Kidney epithelial cell (primary cell): Measurements from ENCODE around the gene MYZAP. TPM values are rescaled to one million over a fixed set of nuclear protein-coding genes. Genes with fewer than 3 reads are reported as not detected.

ENCODE experiments used
- DNase-seq: peaks from one replicate; pipeline ENCODE4 v3.0.0-alpha.2; 2010; ENCODE audit warnings: low read depth
- H3K27me3 ChIP-seq: 2 replicates; pipeline ENCODE4 v1.6.0; 2011; ENCODE audit warnings: low read length; ENCODE audit not compliant: control insufficient read depth, insufficient read depth
- H3K36me3 ChIP-seq: 2 replicates; pipeline ENCODE4 v1.5.1; 2011; ENCODE audit warnings: low read length; ENCODE audit not compliant: control insufficient read depth, insufficient read depth
- H3K4me3 ChIP-seq: 2 replicates; pipeline ENCODE4 v1.5.1; 2011; ENCODE audit warnings: low read depth, mild to moderate bottlenecking, control low read depth, low read length
- CTCF ChIP-seq: IDR thresholded peaks from 2 replicates; pipeline ENCODE4 v1.5.1; 2011; ENCODE audit warnings: mild to moderate bottlenecking, moderate library complexity, low read length, control low read depth, inconsistent platforms; ENCODE audit not compliant: insufficient read depth, poor library complexity, severe bottlenecking
- total RNA-seq: library from RNA; depleted of rRNA; stranded (reverse); fragments of >200 nt; gene quantifications from 2 replicates; pipeline ENCODE4 v1.2.3, GENCODE V29; 2015

The MYZAP gene
- total RNA-seq, 1 donor from 2014 or later, result 0.21 TPM

- DNase-seq, result no peak
- Histone ChIP-seq H3K4me3 (no peak overlapping the region), H3K36me3 (no peaks in the 10 kb centered on the region), H3K27me3 (no peaks in the 10 kb centered on the region)
- TF ChIP-seq CTCF, result no peak
Observed at GRCh38 chr15:57726411-57726810, 134.7 kb downstream of the MYZAP start.

- no peak for DNase-seq
- Histone ChIP-seq H3K4me3 (no peak overlapping the region), H3K36me3 (no peaks in the 10 kb centered on the region), H3K27me3 (no peaks in the 10 kb centered on the region)
- no peak for TF ChIP-seq CTCF
Observed at GRCh38 chr15:57727031-57727430, 135.3 kb downstream of the MYZAP start.

DNA sequence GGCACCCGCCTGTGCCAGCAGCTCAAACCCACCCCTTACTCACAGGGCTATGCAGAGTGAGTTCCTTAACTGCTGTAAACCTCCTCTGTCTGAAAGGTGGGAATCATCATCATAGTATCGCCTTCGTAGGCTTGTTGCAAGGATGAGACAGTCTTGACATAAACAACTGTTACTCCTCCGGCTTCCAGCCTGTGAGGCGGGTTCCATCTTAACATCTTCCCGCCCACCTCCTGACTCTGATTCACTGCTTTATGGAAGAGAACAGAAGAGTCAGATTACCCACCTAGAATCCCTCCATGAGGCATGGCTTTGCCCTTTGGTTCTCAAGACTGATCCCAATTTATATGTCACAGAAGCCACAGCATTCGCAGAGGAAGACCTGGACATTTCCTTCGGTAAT, 136.7 kb downstream of the MYZAP start:
- DNase-seq, result no peak
- TF ChIP-seq CTCF, result no peak
- no peak overlapping the region for H3K4me3 ChIP-seq
- H3K27me3 ChIP-seq, result no peaks in the 10 kb centered on the region
- no peaks in the 10 kb centered on the region for H3K36me3 ChIP-seq

GRCh38 chr15:57730876-57731275, 139.2 kb downstream of the MYZAP start:
- H3K27me3 ChIP-seq, result no peaks in the 10 kb centered on the region
- no peak overlapping the region for H3K4me3 ChIP-seq
- no peak for DNase-seq
- no peak for TF ChIP-seq CTCF
- no peaks in the 10 kb centered on the region for H3K36me3 ChIP-seq

GRCh38 chr15:57731530-57732103, 139.9 kb downstream of the MYZAP start:
- DNase-seq, result no peak
- no peaks in the 10 kb centered on the region for H3K27me3 ChIP-seq

More at GRCh38 chr15:57731530-57732103, 139.9 kb downstream of the MYZAP start:
- Histone ChIP-seq H3K36me3 (no peaks in the 10 kb centered on the region), H3K4me3 (no peak overlapping the region)
- no peak for TF ChIP-seq CTCF
